ENCODE measurements around the gene GRB2.

The GRB2 gene

DNA sequence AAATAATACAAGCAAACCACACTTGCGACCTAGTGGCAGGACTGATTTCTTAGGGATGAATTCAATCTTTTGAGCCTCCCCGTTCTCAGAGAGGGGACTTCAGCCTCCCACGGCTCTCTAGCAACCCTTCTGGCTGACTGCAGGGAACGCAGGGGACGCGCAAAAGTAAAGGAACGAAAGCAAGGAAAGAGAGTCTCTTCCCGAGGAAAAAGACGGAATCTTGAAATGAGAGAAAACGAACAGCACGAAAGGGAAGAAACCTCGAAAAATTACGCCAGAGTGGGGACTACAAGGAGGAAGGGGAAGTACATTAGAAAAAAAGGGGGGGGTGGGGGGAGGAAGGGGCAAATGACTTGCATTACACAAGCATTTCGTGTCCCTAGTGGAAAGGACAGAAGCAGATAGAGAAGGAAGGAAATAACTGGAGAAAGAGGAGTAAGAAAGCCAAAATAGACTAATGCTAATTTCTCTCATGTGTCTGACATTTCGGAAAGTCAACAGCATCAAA, 1.2 kb downstream of the GRB2 start:
- H3K27me3 Mint-ChIP-seq, result no peaks in the 10 kb centered on the region

DNA sequence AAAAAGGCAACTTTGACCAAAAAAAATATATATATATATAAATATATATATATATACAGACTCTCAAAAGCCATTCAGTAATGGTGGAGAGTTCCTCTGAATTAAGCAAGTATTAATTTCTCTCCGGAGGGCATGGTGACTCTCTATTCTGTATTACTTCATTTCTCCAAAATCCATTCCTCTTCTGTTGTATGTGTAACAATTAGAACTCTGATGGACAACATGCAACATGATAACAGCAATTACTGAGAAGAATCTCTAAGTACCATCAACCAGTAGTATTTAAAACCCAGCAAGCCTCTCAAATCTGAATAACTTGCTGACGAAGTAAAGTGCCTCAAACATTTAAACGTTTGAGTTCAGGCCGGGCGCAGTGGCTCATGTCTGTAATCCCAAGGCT, 2.3 kb downstream of the GRB2 start:
- no peaks in the 10 kb centered on the region for H3K27me3 Mint-ChIP-seq
- DNase-seq, result no peak
- ATAC-seq (replicated peaks), result no peak
- H3K36me3 Mint-ChIP-seq, result peaks cover 31 to 41% of the 10 kb centered on the region in 2 donors
- no peaks in the 10 kb centered on the region for H3K9me3 Mint-ChIP-seq
- H3K27ac Mint-ChIP-seq, result peak overlapping the region; percentile 73
- peaks cover 17 to 59% of the 10 kb centered on the region in 2 donors for H3K4me1 Mint-ChIP-seq
- H3K4me3 Mint-ChIP-seq, result peak overlapping the region; percentile 94 to 97

More for the DNA sequence above, 1.2 kb downstream of the GRB2 start:
- no peaks in the 10 kb centered on the region for H3K9me3 Mint-ChIP-seq
- peak; percentile 35 for DNase-seq
- ATAC-seq (replicated peaks), result peak; percentile 17 to 20
- H3K4me1 Mint-ChIP-seq, result peaks cover 20 to 50% of the 10 kb centered on the region in 2 donors
- peaks cover 31 to 36% of the 10 kb centered on the region in 2 donors for H3K36me3 Mint-ChIP-seq
- H3K27ac Mint-ChIP-seq, result peak overlapping the region; percentile 96
- H3K4me3 Mint-ChIP-seq, result peak overlapping the region; percentile 94 to 97

DNA sequence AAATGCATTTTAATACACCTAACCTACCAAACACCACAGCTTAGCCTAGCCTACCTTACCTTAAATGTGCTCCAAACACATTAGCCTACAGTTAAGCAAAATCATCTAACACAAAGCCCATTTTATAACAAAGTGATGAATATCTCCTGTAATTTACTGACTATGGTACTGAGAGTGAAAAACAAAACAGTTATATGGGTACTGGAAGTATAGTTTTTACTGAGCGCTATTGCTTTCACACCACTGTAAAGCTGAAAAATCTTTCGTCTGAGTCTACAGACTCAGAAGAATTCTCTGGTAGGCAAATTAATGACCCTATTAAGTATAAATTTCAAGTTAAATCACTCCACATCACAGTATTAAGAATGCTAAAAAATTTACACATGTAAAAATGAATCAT, 3.5 kb downstream of the GRB2 start:
- H3K4me1 Mint-ChIP-seq, result peaks cover 18 to 70% of the 10 kb centered on the region in 2 donors
- H3K4me3 Mint-ChIP-seq, result peak overlapping the region; percentile 41 to 43
- no peaks in the 10 kb centered on the region for H3K9me3 Mint-ChIP-seq
- ATAC-seq (replicated peaks) (no peak), DNase-seq (no peak)
- no peaks in the 10 kb centered on the region for H3K27me3 Mint-ChIP-seq
- no peak overlapping the region for H3K27ac Mint-ChIP-seq
- H3K36me3 Mint-ChIP-seq, result peaks cover 31 to 41% of the 10 kb centered on the region in 2 donors

DNA sequence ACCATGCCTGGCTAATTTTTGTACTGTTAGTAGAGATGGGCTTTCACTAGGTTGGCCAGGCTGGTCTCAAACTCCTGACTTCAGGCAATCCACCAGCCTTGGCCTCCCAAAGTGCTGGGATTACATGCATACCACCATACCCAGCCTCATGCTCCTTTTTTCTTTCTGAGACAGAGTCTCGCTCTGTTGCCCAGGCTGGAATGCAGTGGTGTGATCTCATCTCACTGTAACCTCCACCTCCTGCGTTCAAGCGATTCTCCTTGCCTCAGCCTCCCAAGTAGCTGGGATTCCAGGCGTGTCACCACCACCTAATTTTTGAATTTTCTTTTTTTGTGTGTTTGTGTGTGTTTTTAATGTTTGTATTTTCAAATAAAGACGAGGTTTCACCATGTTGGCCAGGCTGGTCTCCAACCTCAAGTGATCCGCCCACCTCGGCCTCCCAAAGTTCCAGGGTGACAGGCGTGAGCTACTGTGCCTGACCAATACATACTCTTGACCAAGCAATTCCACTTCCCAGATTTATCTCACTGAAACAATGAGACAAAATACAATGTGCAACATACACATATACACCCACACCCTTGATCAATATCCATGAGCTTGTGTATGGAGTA, 5.0 kb downstream of the GRB2 start:
- H3K4me3 Mint-ChIP-seq, result peak overlapping the region; percentile 6 to 53
- H3K27me3 Mint-ChIP-seq, result no peaks in the 10 kb centered on the region
- ATAC-seq (replicated peaks), result no peak
- H3K36me3 Mint-ChIP-seq, result peaks cover 32 to 44% of the 10 kb centered on the region in 2 donors
- no peaks in the 10 kb centered on the region for H3K9me3 Mint-ChIP-seq
- H3K4me1 Mint-ChIP-seq, result peaks cover 18 to 75% of the 10 kb centered on the region in 2 donors
- peak overlapping the region; percentile 69 for H3K27ac Mint-ChIP-seq
- no peak for DNase-seq

DNA sequence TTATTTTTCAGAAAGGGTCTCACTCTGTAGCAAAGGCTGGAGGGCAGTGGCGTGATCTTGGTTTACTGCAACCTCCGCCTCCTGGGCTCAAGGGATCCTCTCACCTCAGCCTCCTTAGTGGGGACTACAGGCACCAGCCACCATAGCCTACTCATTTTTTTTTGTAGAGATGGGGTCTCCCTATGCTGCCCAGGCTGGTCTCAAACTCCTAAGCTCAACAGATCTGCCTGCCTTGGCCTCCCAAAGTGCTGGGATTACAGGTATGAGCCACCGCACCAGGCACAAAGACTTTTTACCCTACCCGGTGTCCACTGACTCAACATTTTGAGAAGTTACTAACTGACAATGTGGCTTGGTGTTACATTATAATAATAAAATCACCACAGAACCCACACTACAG, 7.2 kb downstream of the GRB2 start:
- no peaks in the 10 kb centered on the region for H3K9me3 Mint-ChIP-seq
- H3K27me3 Mint-ChIP-seq, result no peaks in the 10 kb centered on the region
- H3K36me3 Mint-ChIP-seq, result peaks cover 24 to 38% of the 10 kb centered on the region in 2 donors
- DNase-seq (no peak), ATAC-seq (replicated peaks) (no peak)
- H3K4me1 Mint-ChIP-seq, result peaks cover 32 to 88% of the 10 kb centered on the region in 2 donors
- H3K27ac Mint-ChIP-seq, result peak overlapping the region; percentile 59
- H3K4me3 Mint-ChIP-seq, result no peak overlapping the region

GRCh38 chr17:75397217-75397616, 8.3 kb downstream of the GRB2 start:
- H3K9me3 Mint-ChIP-seq, result no peaks in the 10 kb centered on the region
- DNase-seq (no peak), ATAC-seq (replicated peaks) (no peak)
- H3K4me3 Mint-ChIP-seq, result no peak overlapping the region
- H3K27ac Mint-ChIP-seq, result peak overlapping the region; percentile 5
- peaks cover 30 to 43% of the 10 kb centered on the region in 2 donors for H3K36me3 Mint-ChIP-seq
- H3K4me1 Mint-ChIP-seq, result peaks cover 35 to 96% of the 10 kb centered on the region in 2 donors
- H3K27me3 Mint-ChIP-seq, result no peaks in the 10 kb centered on the region

DNA sequence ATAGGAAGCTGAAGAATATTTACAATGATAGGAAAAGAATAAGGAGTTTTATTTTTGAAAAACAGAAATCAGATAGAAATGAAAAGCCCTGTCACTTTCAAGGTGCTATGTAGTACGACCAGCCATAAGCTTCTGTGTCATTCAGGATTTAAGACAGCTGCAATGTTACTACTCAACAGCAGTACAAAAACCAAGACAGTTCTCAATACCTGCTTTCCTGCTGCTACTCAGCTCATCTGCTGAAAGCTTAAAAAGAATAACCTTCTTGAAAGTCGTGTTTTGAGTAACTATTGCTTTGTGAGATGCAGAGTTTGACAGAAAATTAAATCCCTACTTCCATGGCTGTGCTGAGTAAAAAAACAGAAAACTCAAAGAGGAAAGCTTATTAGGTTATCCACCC, 8.7 kb downstream of the GRB2 start:
- no peaks in the 10 kb centered on the region for H3K9me3 Mint-ChIP-seq
- no peaks in the 10 kb centered on the region for H3K27me3 Mint-ChIP-seq
- no peak overlapping the region for H3K4me3 Mint-ChIP-seq
- peaks cover 29 to 46% of the 10 kb centered on the region in 2 donors for H3K36me3 Mint-ChIP-seq
- DNase-seq (no peak), ATAC-seq (replicated peaks) (no peak)
- H3K4me1 Mint-ChIP-seq, result peaks cover 34 to 95% of the 10 kb centered on the region in 2 donors
- peak overlapping the region; percentile 5 for H3K27ac Mint-ChIP-seq

DNA sequence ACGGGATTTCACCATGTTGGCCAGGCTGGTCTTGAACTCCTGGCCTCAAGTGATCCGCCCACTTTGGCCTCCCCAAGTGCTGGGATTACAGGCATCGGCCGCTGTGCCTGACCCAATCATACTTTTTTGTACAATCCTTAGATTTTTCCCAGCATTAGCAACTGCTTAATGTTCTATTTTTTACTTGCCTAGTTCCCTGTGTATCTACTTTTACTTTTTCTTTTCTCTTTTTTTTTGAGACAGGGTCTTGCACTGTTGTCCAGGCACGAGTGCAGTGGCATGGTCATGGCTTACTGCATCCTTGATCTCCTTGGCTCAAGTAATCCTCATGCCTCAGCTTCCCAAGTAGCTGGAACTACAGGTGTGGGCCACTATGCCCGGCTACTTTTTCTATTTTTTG, 9.5 kb downstream of the GRB2 start:
- Mint-ChIP-seq H3K27ac (peak overlapping the region; percentile 89), H3K9me3 (no peaks in the 10 kb centered on the region), H3K36me3 (peaks cover 29 to 47% of the 10 kb centered on the region in 2 donors), H3K27me3 (no peaks in the 10 kb centered on the region), H3K4me1 (peaks cover 35 to 92% of the 10 kb centered on the region in 2 donors), H3K4me3 (peak overlapping the region; percentile 46 to 97)
- ATAC-seq (replicated peaks), result no peak
- no peak for DNase-seq

- Mint-ChIP-seq H3K4me3 (peak overlapping the region; percentile 87 to 97), H3K27ac (peak overlapping the region; percentile 87), H3K36me3 (peaks cover 22 to 45% of the 10 kb centered on the region in 2 donors), H3K4me1 (peaks cover 41 to 90% of the 10 kb centered on the region in 2 donors), H3K27me3 (no peaks in the 10 kb centered on the region), H3K9me3 (no peaks in the 10 kb centered on the region)
- ATAC-seq (replicated peaks) (peak; percentile 12 to 16), DNase-seq (no peak)
These were observed 11.1 kb downstream of the GRB2 start for GRCh38 chr17:75394332-75394918.

DNA sequence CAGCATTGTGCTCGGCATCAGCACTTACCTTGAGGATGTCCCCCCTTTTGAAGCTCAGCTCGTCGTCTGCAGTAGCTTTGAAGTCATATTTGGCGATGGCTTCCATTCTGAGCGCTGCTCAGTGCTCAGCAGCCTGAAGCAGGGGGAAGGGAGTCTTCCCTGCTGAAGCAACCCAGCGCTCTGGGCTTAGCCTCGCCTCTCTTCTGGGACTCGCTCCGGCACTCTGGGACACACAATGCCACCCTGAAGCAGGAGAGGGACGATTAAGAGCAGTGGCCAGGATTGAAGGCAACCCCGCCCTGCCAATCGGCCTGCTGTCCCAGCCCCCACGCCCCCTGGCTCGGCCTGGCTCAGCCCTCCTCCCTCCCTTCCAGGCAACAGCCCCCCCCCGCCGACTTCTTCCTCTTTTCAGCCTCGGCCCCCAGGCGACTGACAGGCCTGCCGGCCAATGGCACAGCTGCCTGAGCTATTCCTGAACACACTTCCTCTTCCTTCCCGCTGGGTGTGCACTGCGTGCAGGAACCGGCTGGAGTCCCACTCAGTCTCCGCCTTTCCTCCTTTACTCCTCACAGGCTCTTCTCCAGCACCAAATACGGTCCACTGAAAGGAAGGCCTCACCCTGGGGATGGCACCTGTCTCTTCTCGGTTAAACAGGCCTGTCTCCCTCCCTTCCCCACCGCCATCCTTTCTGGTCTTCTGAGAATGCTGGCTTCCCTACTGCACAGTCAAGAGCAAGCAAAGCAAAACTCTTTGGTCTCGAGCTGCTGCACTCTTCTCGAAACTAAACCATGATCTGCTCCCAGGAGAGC, 11.8 kb downstream of the GRB2 start:
- peak; percentile 86 for DNase-seq
- Mint-ChIP-seq H3K27ac (peak overlapping the region; percentile 87), H3K4me1 (peaks cover 46 to 93% of the 10 kb centered on the region in 2 donors), H3K4me3 (peak overlapping the region; percentile 87 to 97), H3K27me3 (no peaks in the 10 kb centered on the region), H3K9me3 (no peaks in the 10 kb centered on the region), H3K36me3 (peaks cover 27 to 44% of the 10 kb centered on the region in 2 donors)
- ATAC-seq (replicated peaks), result peak; percentile 98

DNA sequence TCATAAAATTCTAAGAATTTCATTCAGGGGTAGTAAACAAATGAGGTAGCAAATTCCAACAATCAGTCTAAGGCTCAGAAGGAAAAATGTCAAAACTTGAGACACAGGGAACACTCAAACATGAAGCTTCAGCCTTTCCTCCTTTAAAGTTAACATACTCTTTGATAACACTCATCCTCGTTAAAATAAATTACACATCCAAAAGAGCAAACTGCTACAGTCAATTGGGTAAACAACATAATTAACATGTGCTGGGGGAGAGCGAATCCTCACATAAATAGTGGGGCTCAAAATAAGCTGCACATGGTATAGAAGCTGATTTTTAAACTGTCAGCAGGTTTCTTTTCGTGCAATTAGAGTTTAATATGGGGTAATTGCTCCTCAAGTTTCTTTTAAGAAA, 12.9 kb downstream of the GRB2 start:
- no peak for DNase-seq
- ATAC-seq (replicated peaks), result no peak
- Mint-ChIP-seq H3K27me3 (no peaks in the 10 kb centered on the region), H3K9me3 (no peaks in the 10 kb centered on the region), H3K27ac (no peak overlapping the region), H3K4me3 (peak overlapping the region in 1 of 2 donors; percentile 52), H3K36me3 (peaks cover 30 to 47% of the 10 kb centered on the region in 2 donors), H3K4me1 (peaks cover 46 to 89% of the 10 kb centered on the region in 2 donors)

DNA sequence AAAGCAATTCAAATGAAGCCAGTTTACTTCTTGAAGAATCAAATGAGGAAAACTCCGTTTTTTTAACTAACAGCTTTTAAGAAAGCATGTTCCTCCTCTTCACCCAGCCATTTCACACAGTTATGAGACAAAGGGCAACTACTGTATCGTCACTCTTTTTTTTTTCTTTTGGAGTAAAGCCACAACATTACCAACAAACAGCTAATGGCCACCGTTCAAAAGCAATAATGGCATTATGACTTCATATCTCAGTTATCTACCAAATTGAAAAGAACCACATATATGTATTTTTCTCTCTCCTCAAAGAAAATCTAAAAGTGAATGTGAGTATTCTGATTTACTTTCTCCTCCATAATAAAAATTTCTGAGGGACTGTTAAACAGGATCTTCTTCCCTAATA, 14.5 kb downstream of the GRB2 start:
- no peak for ATAC-seq (replicated peaks)
- Mint-ChIP-seq H3K27ac (no peak overlapping the region), H3K36me3 (peaks cover 34 to 53% of the 10 kb centered on the region in 2 donors), H3K4me1 (peaks cover 43 to 84% of the 10 kb centered on the region in 2 donors), H3K27me3 (no peaks in the 10 kb centered on the region), H3K9me3 (no peaks in the 10 kb centered on the region), H3K4me3 (no peak overlapping the region)
- no peak for DNase-seq

DNA sequence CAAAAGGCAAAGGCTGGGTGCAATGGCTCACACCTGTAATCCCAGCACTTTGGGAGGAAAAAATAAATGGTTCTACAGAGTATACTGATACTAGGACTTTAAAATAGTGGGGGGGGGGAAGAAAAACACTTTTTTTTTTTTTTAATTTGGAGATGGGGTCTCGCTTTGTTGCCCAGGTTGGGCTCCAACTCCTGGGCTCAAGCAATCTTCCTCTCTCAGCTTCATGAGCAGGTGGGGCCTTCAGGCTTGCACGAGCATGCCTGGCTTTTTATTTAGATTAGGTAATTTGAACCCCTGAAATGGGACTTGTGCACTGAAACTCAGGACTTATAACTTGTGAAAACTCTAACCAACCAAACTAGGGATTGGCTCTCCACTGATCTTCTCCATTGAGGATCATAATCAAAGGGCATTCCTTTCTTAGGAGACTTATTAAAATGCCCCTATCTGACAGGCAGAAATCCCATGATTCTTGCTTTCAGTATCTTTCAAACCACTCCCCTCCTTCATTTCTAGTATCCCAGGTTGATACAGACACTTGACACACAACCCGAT, 16.9 kb downstream of the GRB2 start:
- H3K36me3 Mint-ChIP-seq, result peaks cover 37 to 49% of the 10 kb centered on the region in 2 donors
- H3K27ac Mint-ChIP-seq, result peak overlapping the region; percentile 0
- H3K4me1 Mint-ChIP-seq, result peaks cover 35 to 59% of the 10 kb centered on the region in 2 donors

GRCh38 chr17:75387771-75388170, 17.7 kb downstream of the GRB2 start:
- no peaks in the 10 kb centered on the region for H3K9me3 Mint-ChIP-seq
- ATAC-seq (replicated peaks) (no peak), DNase-seq (no peak)
- H3K4me1 Mint-ChIP-seq, result peaks cover 30 to 51% of the 10 kb centered on the region in 2 donors
- peaks cover 30 to 43% of the 10 kb centered on the region in 2 donors for H3K36me3 Mint-ChIP-seq
- no peaks in the 10 kb centered on the region for H3K27me3 Mint-ChIP-seq
- no peak overlapping the region for H3K4me3 Mint-ChIP-seq
- H3K27ac Mint-ChIP-seq, result no peak overlapping the region

More for the DNA sequence above, 16.9 kb downstream of the GRB2 start:
- Mint-ChIP-seq H3K4me3 (no peak overlapping the region), H3K27me3 (no peaks in the 10 kb centered on the region), H3K9me3 (no peaks in the 10 kb centered on the region)
- no peak for DNase-seq
- no peak for ATAC-seq (replicated peaks)

Data from stimulated activated naive B cell treated with anti-CD40 and anti-IgM and Interleukin-4, amounts not matched to agents 10 μg/mL and 1 μg/mL and 100 μg/mL, for 72 hours (primary cell).